GM21529 (cell line): ENCODE results near the gene ME3.

ENCODE experiments used
- ATAC-seq: cut with Tn5 transposase; IDR thresholded peaks from one replicate; pipeline ENCODE4 v1.9.1; 2021; ENCODE audit not compliant: unreplicated experiment

Gene ME3

GRCh38 chr11:86398106-86398505, 274.3 kb downstream of the ME3 start:
- ATAC-seq, result no peak

DNA sequence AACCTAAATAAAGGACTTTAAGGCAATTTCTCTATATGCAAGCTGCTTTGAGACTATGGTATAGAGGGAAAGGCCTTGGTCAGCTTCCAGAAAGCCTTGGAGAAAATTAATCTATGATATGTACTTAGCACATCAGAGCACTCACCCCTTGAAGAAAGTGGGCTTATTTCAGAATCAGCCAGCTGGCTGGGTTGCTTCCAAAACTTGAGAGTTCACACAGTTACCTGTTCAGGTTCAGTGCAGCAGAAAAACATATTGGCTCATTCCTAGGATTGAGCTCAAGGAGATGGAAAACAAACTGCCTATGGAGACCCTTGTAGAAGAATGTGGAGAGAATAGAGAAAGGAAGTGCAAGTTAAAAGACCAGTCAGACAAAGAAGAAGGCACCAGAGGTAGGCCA, 275.1 kb downstream of the ME3 start:
- no peak for ATAC-seq

GRCh38 chr11:86396396-86396795, 276.0 kb downstream of the ME3 start:
- ATAC-seq, result no peak

DNA sequence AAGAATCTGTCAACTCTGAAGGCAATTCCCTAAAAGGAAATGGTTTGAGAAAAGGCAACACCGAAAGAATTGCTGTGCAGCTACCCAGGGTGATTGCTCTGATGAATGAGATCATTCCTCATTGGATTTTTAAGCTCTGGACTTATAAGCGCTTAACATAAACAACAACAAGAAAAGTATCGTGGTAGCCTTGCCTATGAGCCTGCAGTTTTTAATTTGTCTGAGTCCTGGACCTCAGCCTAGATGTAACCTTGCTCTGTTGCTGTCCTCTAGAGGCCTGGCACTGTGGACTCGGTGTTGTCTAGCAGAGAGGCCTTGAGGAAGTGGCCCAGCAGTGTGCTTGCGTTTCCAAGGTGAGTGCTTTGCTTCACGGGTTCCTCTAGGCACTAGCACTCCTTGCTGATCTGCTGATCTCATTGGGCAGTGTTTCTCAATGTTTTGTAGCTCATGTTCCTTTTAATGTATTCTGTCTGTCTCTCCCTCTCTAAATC, 277.3 kb downstream of the ME3 start:
- no peak for ATAC-seq
